Gastroesophageal sphincter (tissue), 4 donors: Measurements from ENCODE around the gene CCDC51. TPM values are rescaled to one million over a fixed set of nuclear protein-coding genes. Genes with fewer than 3 reads are reported as not detected.

Experiments
- ATAC-seq: fragments of 150-250 bp; one replicate; pipeline ENCODE4 v1.9.1; 2016; ENCODE audit warnings: mild to moderate bottlenecking, moderate library complexity
- H3K27ac ChIP-seq, 4 donors: fragments of 200-600 bp; sonication (generic) in 3 of 4; 1 replicate in 3 of 4; 2 replicates in 1 of 4; pipeline ENCODE4 v1.5.1; 2016 to 2019
- H3K27me3 ChIP-seq: fragments of 200-600 bp; sonication (generic); one replicate; pipeline ENCODE4 v1.5.1; 2019
- H3K36me3 ChIP-seq, 2 donors: fragments of 200-600 bp; sonication (generic); one replicate each; pipeline ENCODE4 v1.5.1; 2019; ENCODE audit warnings: control low read depth in 1 of 2
- H3K4me1 ChIP-seq, 3 donors: fragments of 200-600 bp; sonication (generic); 1 replicate in 2 of 3; 2 replicates in 1 of 3; pipeline ENCODE4 v1.5.1; 2016 to 2019; ENCODE audit warnings: control low read depth in 2 of 3
- H3K4me3 ChIP-seq, 2 donors: fragments of 200-600 bp; sonication (generic); one replicate each; pipeline ENCODE4 v1.5.1; 2019; ENCODE audit warnings: mild to moderate bottlenecking in 1 of 2, moderate library complexity in 1 of 2
- H3K9me3 ChIP-seq, 3 donors: fragments of 200-600 bp; sonication (generic); one replicate each; pipeline ENCODE4 v1.5.1; 2017 to 2019; ENCODE audit warnings: control low read depth in 2 of 3
- CTCF ChIP-seq, 4 experiments: fragments of 200-600 bp in 2 of 4; fragments of 450-650 bp in 2 of 4; sonication (generic) in 1 of 4; IDR thresholded peaks; one replicate each; pipeline ENCODE4 v1.5.1; 2017 to 2019; ENCODE audit warnings: antibody characterized with exemption in 4 of 4, mild to moderate bottlenecking in 2 of 4, moderate library complexity in 2 of 4
- EP300 ChIP-seq: sonication (generic); formaldehyde crosslinking; IDR thresholded peaks from one replicate; pipeline ENCODE4 v1.6.1; 2017; ENCODE audit warnings: antibody characterized with exemption, mild to moderate bottlenecking
- POLR2A ChIP-seq, 2 donors: fragments of 450-650 bp; IDR thresholded peaks; one replicate each; pipeline ENCODE4 v1.6.1; 2017; ENCODE audit warnings: antibody characterized with exemption in 2 of 2, mild to moderate bottlenecking in 2 of 2, moderate library complexity in 1 of 2
- POLR2AphosphoS5 ChIP-seq: sonication (generic); formaldehyde crosslinking; IDR thresholded peaks from one replicate; pipeline ENCODE4 v1.6.1; 2017; ENCODE audit warnings: antibody characterized with exemption
- WGBS, 2 donors: methylation state at CpG; one replicate each; pipeline ENCODE4 v1.1.5; 2018; ENCODE audit warnings: low coverage in 1 of 2; 5-methylcytosine and 5-hydroxymethylcytosine counted together
- total RNA-seq, 4 donors: library from RNA; depleted of rRNA; stranded (reverse); fragments of >200 nt; gene quantifications; one replicate each; pipeline ENCODE4 v1.1.0, GENCODE V29; 2016

Gene CCDC51
- total RNA-seq, 4 donors from 2014 or later, result 10.2 to 32.6 (median 26.3) TPM

GRCh38 chr3:48435223-48435595, 4.7 kb downstream of the CCDC51 start:
- TF ChIP-seq POLR2A (IDR thresholded peaks at IDR 0.05), result no peak
- TF ChIP-seq POLR2AphosphoS5, result no peak
- no peak for TF ChIP-seq CTCF (IDR thresholded peaks at IDR 0.05)
- TF ChIP-seq EP300, result no peak
- Histone ChIP-seq H3K27ac (peak overlapping the region; percentile 69 to 99 (median 92)), H3K4me3 (no peak overlapping the region), H3K27me3 (no peaks in the 10 kb centered on the region), H3K9me3 (no peaks in the 10 kb centered on the region), H3K4me1 (peaks cover 6 to 63% (median 29%) of the 10 kb centered on the region in 3 donors), H3K36me3 (peaks cover 0 to 13% of the 10 kb centered on the region in 2 donors)
- ATAC-seq, result no peak
- 38 to 96% methylated on average over 1 to 4 of the region's 4 CpGs for WGBS, 2 donors

GRCh38 chr3:48434591-48435222, 5.2 kb downstream of the CCDC51 start:
- Histone ChIP-seq H3K27me3 (no peaks in the 10 kb centered on the region), H3K9me3 (no peaks in the 10 kb centered on the region), H3K4me1 (peaks cover 6 to 66% (median 31%) of the 10 kb centered on the region in 3 donors), H3K36me3 (peaks cover 0 to 13% of the 10 kb centered on the region in 2 donors), H3K27ac (peak overlapping the region; percentile 69 to 99 (median 92)), H3K4me3 (no peak overlapping the region)
- 30 to 40% methylated on average over 2 to 7 of the region's 15 CpGs for WGBS, 2 donors
- ATAC-seq, result no peak
- TF ChIP-seq POLR2AphosphoS5 (no peak), POLR2A (IDR thresholded peaks at IDR 0.05) (no peak), EP300 (no peak), CTCF (IDR thresholded peaks at IDR 0.05) (no peak)

- H3K27ac ChIP-seq, result peak overlapping the region; percentile 69 to 99 (median 92)
- H3K27me3 ChIP-seq, result no peaks in the 10 kb centered on the region
- 35 to 40% methylated on average over 1 to 9 of the region's 12 CpGs for WGBS, 2 donors
- H3K36me3 ChIP-seq, result peaks cover 0 to 13% of the 10 kb centered on the region in 2 donors
- no peaks in the 10 kb centered on the region for H3K9me3 ChIP-seq
- peak; percentile 43 for ATAC-seq
- peak overlapping the region in 1 of 2 donors; percentile 15 for H3K4me3 ChIP-seq
- peaks cover 6 to 58% (median 28%) of the 10 kb centered on the region in 3 donors for H3K4me1 ChIP-seq
- no peak for TF ChIP-seq EP300
- peak; percentile 67 for TF ChIP-seq POLR2AphosphoS5
Observed at GRCh38 chr3:48433472-48434118, 6.3 kb downstream of the CCDC51 start.

GRCh38 chr3:48432411-48433371, 7.2 kb downstream of the CCDC51 start:
- TF ChIP-seq POLR2A (IDR thresholded peaks at IDR 0.05) (no peak), EP300 (no peak), CTCF (IDR thresholded peaks at IDR 0.05) (no peak), POLR2AphosphoS5 (no peak)
- WGBS, 2 donors, result 80 to 86% methylated on average over 1 of the region's 16 CpGs
- no peak for ATAC-seq
- H3K4me1 ChIP-seq, result peaks cover 6 to 67% (median 31%) of the 10 kb centered on the region in 3 donors
- H3K9me3 ChIP-seq, result no peaks in the 10 kb centered on the region
- peak overlapping the region in 1 of 2 donors; percentile 15 for H3K4me3 ChIP-seq
- H3K27ac ChIP-seq, result peak overlapping the region in 3 of 4 donors; percentile 86 to 99 (median 98)
- H3K36me3 ChIP-seq, result peaks cover 0 to 13% of the 10 kb centered on the region in 2 donors
- no peaks in the 10 kb centered on the region for H3K27me3 ChIP-seq
